Astrocyte (in vitro differentiated cells and primary cell): ENCODE data around the gene CSNK1G3. TPM values are rescaled to one million over a fixed set of nuclear protein-coding genes. Genes with fewer than 3 reads are reported as not detected.

Experiments
- DNase-seq: peaks from one replicate; pipeline ENCODE4 v3.0.0-alpha.2; 2010; ENCODE audit warnings: low read depth
- FAIRE-seq: peaks from 2 replicates; lab custom pipeline; 2011; peaks lifted over from hg19 to GRCh38; lab: Jason Lieb, UNC
- H2AFZ ChIP-seq: 2 replicates; pipeline ENCODE4 v1.6.0; 2012; ENCODE audit warnings: low read depth, low read length, inconsistent platforms
- H3K27ac ChIP-seq: 2 replicates; pipeline ENCODE4 v1.5.1; 2011; ENCODE audit warnings: low read depth, low read length, inconsistent platforms
- H3K27me3 ChIP-seq: 2 replicates; pipeline ENCODE4 v1.6.0; 2011; ENCODE audit warnings: low read length, inconsistent platforms; ENCODE audit not compliant: insufficient read depth
- H3K36me3 ChIP-seq: 2 replicates; pipeline ENCODE4 v1.5.1; 2011; ENCODE audit warnings: low read length, inconsistent platforms; ENCODE audit not compliant: insufficient read depth
- H3K4me1 ChIP-seq: 2 replicates; pipeline ENCODE4 v1.5.1; 2011; ENCODE audit warnings: low read length, inconsistent platforms; ENCODE audit not compliant: insufficient read depth
- H3K4me2 ChIP-seq: 2 replicates; pipeline ENCODE4 v1.6.0; 2012; ENCODE audit warnings: low read length, inconsistent platforms
- H3K4me3 ChIP-seq: 2 replicates; pipeline ENCODE4 v1.5.1; 2011; ENCODE audit warnings: low read depth, mild to moderate bottlenecking, low read length, inconsistent platforms; ENCODE audit not compliant: insufficient read depth
- H3K79me2 ChIP-seq: 2 replicates; pipeline ENCODE4 v1.6.0; 2012; ENCODE audit warnings: mild to moderate bottlenecking, low read length, inconsistent platforms; ENCODE audit not compliant: insufficient read depth
- H3K9ac ChIP-seq: 2 replicates; pipeline ENCODE4 v1.6.0; 2012; ENCODE audit warnings: mild to moderate bottlenecking, low read length, inconsistent platforms
- H3K9me3 ChIP-seq: 2 replicates; pipeline ENCODE4 v1.5.1; 2012; ENCODE audit warnings: low read depth, mild to moderate bottlenecking, low read length, inconsistent platforms; ENCODE audit not compliant: insufficient read depth
- H4K20me1 ChIP-seq: 2 replicates; pipeline ENCODE4 v1.6.0; 2012; ENCODE audit warnings: low read length, inconsistent platforms; ENCODE audit not compliant: insufficient read depth
- H3K27ac Mint-ChIP-seq: one replicate; pipeline ENCODE4 v1.8.0; 2021; ENCODE audit warnings: mild to moderate bottlenecking, mixed read lengths; ENCODE audit not compliant: unreplicated experiment
- H3K27me3 Mint-ChIP-seq: one replicate; pipeline ENCODE4 v1.8.0; 2021; ENCODE audit warnings: low read depth, mixed read lengths; ENCODE audit not compliant: unreplicated experiment
- H3K36me3 Mint-ChIP-seq: one replicate; pipeline ENCODE4 v1.8.0; 2021; ENCODE audit warnings: low read depth, mixed read lengths; ENCODE audit not compliant: unreplicated experiment
- H3K4me1 Mint-ChIP-seq: one replicate; pipeline ENCODE4 v1.8.0; 2021; ENCODE audit warnings: low read depth, mixed read lengths; ENCODE audit not compliant: unreplicated experiment
- H3K4me3 Mint-ChIP-seq: one replicate; pipeline ENCODE4 v1.8.0; 2021; ENCODE audit warnings: mild to moderate bottlenecking, moderate library complexity, mixed read lengths; ENCODE audit not compliant: unreplicated experiment
- H3K9me3 Mint-ChIP-seq: one replicate; pipeline ENCODE4 v1.8.0; 2021; ENCODE audit warnings: mild to moderate bottlenecking, mixed read lengths; ENCODE audit not compliant: unreplicated experiment
- CTCF ChIP-seq: IDR thresholded peaks from 2 replicates; pipeline ENCODE4 v1.5.1; 2011; ENCODE audit warnings: low read depth, mild to moderate bottlenecking, inconsistent platforms, low read length, moderate library complexity; ENCODE audit not compliant: insufficient read depth
- EZH2 ChIP-seq: IDR thresholded peaks from 2 replicates; pipeline ENCODE4 v1.6.1; 2012; ENCODE audit warnings: mild to moderate bottlenecking, low read length, inconsistent platforms; ENCODE audit not compliant: insufficient read depth
- total RNA-seq: library from RNA; stranded (reverse); gene quantifications from 2 replicates; pipeline ENCODE4 v1.2.1, GENCODE V29; 2021

Gene CSNK1G3
- total RNA-seq, 1 donor from 2014 or later: 59.4 TPM

GRCh38 chr5:123505633-123506032 is 6.3 kb upstream of the CSNK1G3 start:
- no peak overlapping the region for H2AFZ ChIP-seq
- Mint-ChIP-seq H3K4me1 (peaks cover 2% of the 10 kb centered on the region), H3K27me3 (peaks cover 2% of the 10 kb centered on the region), H3K36me3 (no peaks in the 10 kb centered on the region), H3K9me3 (no peaks in the 10 kb centered on the region), H3K27ac (no peak overlapping the region), H3K4me3 (no peak overlapping the region)
- H3K4me2 ChIP-seq: no peak overlapping the region
- TF ChIP-seq CTCF (no peak), EZH2 (no peak)
- H3K36me3 ChIP-seq: no peaks in the 10 kb centered on the region
- no peak overlapping the region for H3K9ac ChIP-seq
- FAIRE-seq (no peak), DNase-seq (no peak)
- H4K20me1 ChIP-seq: no peaks in the 10 kb centered on the region
- H3K4me3 ChIP-seq: no peak overlapping the region
- no peak overlapping the region for H3K27ac ChIP-seq
- H3K9me3 ChIP-seq: no peaks in the 10 kb centered on the region
- no peaks in the 10 kb centered on the region for H3K4me1 ChIP-seq
- no peaks in the 10 kb centered on the region for H3K79me2 ChIP-seq
- no peaks in the 10 kb centered on the region for H3K27me3 ChIP-seq

DNA sequence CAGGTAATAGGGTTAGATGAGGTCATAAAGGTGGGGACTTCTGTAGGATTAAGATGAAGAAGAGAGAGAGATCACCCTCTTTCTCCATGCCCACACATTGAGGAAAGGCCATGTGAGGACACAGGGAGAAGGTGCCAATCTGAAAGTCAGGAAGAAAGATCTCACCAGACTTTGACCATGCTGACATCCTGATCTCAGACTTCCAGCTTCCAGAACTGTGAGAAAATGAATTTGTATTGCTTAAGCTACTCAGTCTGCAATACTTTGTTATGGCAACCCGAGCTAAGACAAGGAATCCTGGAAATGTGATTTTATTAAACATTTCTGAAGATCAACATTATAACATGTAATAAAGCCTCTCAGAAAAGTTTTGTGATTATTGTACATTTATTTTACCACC is 3.5 kb upstream of the CSNK1G3 start:
- no peak for FAIRE-seq
- Mint-ChIP-seq H3K27me3 (peaks cover 1% of the 10 kb centered on the region), H3K9me3 (no peaks in the 10 kb centered on the region), H3K36me3 (no peaks in the 10 kb centered on the region), H3K27ac (no peak overlapping the region), H3K4me1 (peaks cover 6% of the 10 kb centered on the region), H3K4me3 (no peak overlapping the region)
- Histone ChIP-seq H3K4me3 (no peak overlapping the region), H3K4me1 (peaks cover 11% of the 10 kb centered on the region), H3K79me2 (peaks cover 8% of the 10 kb centered on the region), H3K27me3 (no peaks in the 10 kb centered on the region), H3K9ac (no peak overlapping the region), H4K20me1 (peaks cover 5% of the 10 kb centered on the region), H3K27ac (no peak overlapping the region), H3K9me3 (no peaks in the 10 kb centered on the region), H3K4me2 (no peak overlapping the region), H2AFZ (no peak overlapping the region), H3K36me3 (no peaks in the 10 kb centered on the region)
- DNase-seq: no peak
- no peak for TF ChIP-seq CTCF

GRCh38 chr5:123511290-123511647 is 708 bp upstream of the CSNK1G3 start:
- Mint-ChIP-seq H3K27ac (peak overlapping the region; percentile 100), H3K9me3 (no peaks in the 10 kb centered on the region), H3K36me3 (no peaks in the 10 kb centered on the region), H3K4me3 (peak overlapping the region; percentile 95), H3K4me1 (peaks cover 25% of the 10 kb centered on the region), H3K27me3 (no peaks in the 10 kb centered on the region)
- peak overlapping the region; percentile 81 for H2AFZ ChIP-seq
- no peak for TF ChIP-seq CTCF
- TF ChIP-seq EZH2: no peak
- H3K27me3 ChIP-seq: no peaks in the 10 kb centered on the region
- DNase-seq: peak; percentile 80
- H4K20me1 ChIP-seq: peaks cover 32% of the 10 kb centered on the region
- H3K4me1 ChIP-seq: peaks cover 11% of the 10 kb centered on the region
- H3K4me2 ChIP-seq: peak overlapping the region; percentile 83
- peak overlapping the region; percentile 88 for H3K9ac ChIP-seq
- H3K36me3 ChIP-seq: no peaks in the 10 kb centered on the region
- H3K4me3 ChIP-seq: peak overlapping the region; percentile 68
- H3K9me3 ChIP-seq: no peaks in the 10 kb centered on the region
- H3K79me2 ChIP-seq: peaks cover 36% of the 10 kb centered on the region
- H3K27ac ChIP-seq: peak overlapping the region; percentile 86
- peak; percentile 5 for FAIRE-seq
